ENCODE results near the gene PSMD1. TPM values are rescaled to one million over a fixed set of nuclear protein-coding genes. Genes with fewer than 3 reads are reported as not detected.
"Not testable (repeated sequence)": the region's sequence is repeated elsewhere in the genome, so short reads cannot be mapped to it uniquely, and the experiment has no call there.

The PSMD1 gene
- total RNA-seq, 1 donor from 2014 or later, result 87.3 TPM

GRCh38 chr2:231058761-231059550, 2.3 kb downstream of the PSMD1 start:
- TF ChIP-seq CTCF (conservative IDR thresholded peaks at IDR 0.05; ENCODE audit: low read depth, low read length), result no peak
- H3K4me3 ChIP-seq (ENCODE audit: low read depth, low read length), result peak overlapping the region; percentile 3
- peak; percentile 65 for DNase-seq (ENCODE audit: low read depth)

GRCh38 chr2:231059756-231060155, 3.1 kb downstream of the PSMD1 start:
- no peak overlapping the region for H3K4me3 ChIP-seq (ENCODE audit: low read depth, low read length)

GRCh38 chr2:231062776-231063175, 6.1 kb downstream of the PSMD1 start:
- DNase-seq (ENCODE audit: low read depth), result no peak
- no peak overlapping the region for H3K4me3 ChIP-seq (ENCODE audit: low read depth, low read length)
- TF ChIP-seq CTCF (conservative IDR thresholded peaks at IDR 0.05; ENCODE audit: low read depth, low read length), result no peak

More at GRCh38 chr2:231059756-231060155, 3.1 kb downstream of the PSMD1 start:
- TF ChIP-seq CTCF (conservative IDR thresholded peaks at IDR 0.05; ENCODE audit: low read depth, low read length), result no peak
- DNase-seq (ENCODE audit: low read depth), result no peak

- TF ChIP-seq CTCF (conservative IDR thresholded peaks at IDR 0.05; ENCODE audit: low read depth, low read length), result no peak
- no peak for DNase-seq (ENCODE audit: low read depth)
- H3K4me3 ChIP-seq (ENCODE audit: low read depth, low read length), result no peak overlapping the region
These were observed 6.7 kb downstream of the PSMD1 start for GRCh38 chr2:231063347-231063746.

- no peak overlapping the region for H3K4me3 ChIP-seq (ENCODE audit: low read depth, low read length)
- TF ChIP-seq CTCF (conservative IDR thresholded peaks at IDR 0.05; ENCODE audit: low read depth, low read length), result no peak
- no peak for DNase-seq (ENCODE audit: low read depth)
These were observed 9.3 kb downstream of the PSMD1 start for GRCh38 chr2:231065966-231066365.

GRCh38 chr2:231067531-231067930, 10.9 kb downstream of the PSMD1 start:
- not testable (repeated sequence) for H3K4me3 ChIP-seq (ENCODE audit: low read depth, low read length); DNase-seq (ENCODE audit: low read depth)

GRCh38 chr2:231068525-231069222, 12.0 kb downstream of the PSMD1 start:
- no peak for DNase-seq (ENCODE audit: low read depth)

More at GRCh38 chr2:231068525-231069222, 12.0 kb downstream of the PSMD1 start:
- H3K4me3 ChIP-seq (ENCODE audit: low read depth, low read length), result no peak overlapping the region
- no peak for TF ChIP-seq CTCF (conservative IDR thresholded peaks at IDR 0.05; ENCODE audit: low read depth, low read length)

Data from epithelial cell of proximal tubule (primary cell).